Measurements from ENCODE around the gene LSM7.
A peak's percentile ranks its signal among the peaks of the same experiment; 100 is the strongest.

LSM7 gene

DNA sequence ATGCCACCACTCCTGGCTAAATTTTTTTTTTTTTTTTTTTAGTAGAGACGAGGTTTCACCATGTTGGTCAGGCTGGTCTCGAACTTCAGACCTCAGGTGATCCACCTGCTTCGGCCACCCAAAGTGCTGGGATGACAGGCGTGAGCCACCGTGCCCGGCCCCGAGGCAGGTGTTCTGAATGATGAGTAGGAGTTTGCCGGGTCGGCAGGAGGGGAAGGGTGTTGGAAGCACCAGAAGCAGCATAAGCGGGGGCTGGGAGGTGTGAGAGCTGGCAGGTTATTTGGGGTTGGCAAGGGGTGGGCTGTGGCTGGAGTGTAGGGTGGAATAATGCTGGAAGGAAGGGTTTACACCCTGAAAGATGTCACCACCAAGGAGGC, 1.9 kb upstream of the LSM7 start:
- Histone ChIP-seq H3K27ac (replicated peaks) (no peak overlapping the region), H3K27me3 (ENCODE audit: insufficient read depth, poor library complexity, severe bottlenecking) (no peaks in the 10 kb centered on the region), H3K4me3 (replicated peaks; ENCODE audit: insufficient read depth, low read length) (no peak overlapping the region)
- DNase-seq (ENCODE audit: low read depth in 1 of 2, low spot score in 1 of 2), result no peak
- TF ChIP-seq SPI1 (IDR thresholded peaks at IDR 0.05; ENCODE audit: borderline replicate concordance, low read depth) (no peak), POLR2AphosphoS5 (IDR thresholded peaks at IDR 0.05; ENCODE audit: low read depth) (no peak), GABPA (IDR thresholded peaks at IDR 0.05; ENCODE audit: low read depth) (no peak)
- TF ChIP-seq, protein P1, sequence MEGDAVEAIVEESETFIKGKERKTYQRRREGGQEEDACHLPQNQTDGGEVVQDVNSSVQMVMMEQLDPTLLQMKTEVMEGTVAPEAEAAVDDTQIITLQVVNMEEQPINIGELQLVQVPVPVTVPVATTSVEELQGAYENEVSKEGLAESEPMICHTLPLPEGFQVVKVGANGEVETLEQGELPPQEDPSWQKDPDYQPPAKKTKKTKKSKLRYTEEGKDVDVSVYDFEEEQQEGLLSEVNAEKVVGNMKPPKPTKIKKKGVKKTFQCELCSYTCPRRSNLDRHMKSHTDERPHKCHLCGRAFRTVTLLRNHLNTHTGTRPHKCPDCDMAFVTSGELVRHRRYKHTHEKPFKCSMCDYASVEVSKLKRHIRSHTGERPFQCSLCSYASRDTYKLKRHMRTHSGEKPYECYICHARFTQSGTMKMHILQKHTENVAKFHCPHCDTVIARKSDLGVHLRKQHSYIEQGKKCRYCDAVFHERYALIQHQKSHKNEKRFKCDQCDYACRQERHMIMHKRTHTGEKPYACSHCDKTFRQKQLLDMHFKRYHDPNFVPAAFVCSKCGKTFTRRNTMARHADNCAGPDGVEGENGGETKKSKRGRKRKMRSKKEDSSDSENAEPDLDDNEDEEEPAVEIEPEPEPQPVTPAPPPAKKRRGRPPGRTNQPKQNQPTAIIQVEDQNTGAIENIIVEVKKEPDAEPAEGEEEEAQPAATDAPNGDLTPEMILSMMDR (IDR thresholded peaks at IDR 0.05; ENCODE audit: insufficient read depth, low read length), result no peak
- TF ChIP-seq, protein P2, sequence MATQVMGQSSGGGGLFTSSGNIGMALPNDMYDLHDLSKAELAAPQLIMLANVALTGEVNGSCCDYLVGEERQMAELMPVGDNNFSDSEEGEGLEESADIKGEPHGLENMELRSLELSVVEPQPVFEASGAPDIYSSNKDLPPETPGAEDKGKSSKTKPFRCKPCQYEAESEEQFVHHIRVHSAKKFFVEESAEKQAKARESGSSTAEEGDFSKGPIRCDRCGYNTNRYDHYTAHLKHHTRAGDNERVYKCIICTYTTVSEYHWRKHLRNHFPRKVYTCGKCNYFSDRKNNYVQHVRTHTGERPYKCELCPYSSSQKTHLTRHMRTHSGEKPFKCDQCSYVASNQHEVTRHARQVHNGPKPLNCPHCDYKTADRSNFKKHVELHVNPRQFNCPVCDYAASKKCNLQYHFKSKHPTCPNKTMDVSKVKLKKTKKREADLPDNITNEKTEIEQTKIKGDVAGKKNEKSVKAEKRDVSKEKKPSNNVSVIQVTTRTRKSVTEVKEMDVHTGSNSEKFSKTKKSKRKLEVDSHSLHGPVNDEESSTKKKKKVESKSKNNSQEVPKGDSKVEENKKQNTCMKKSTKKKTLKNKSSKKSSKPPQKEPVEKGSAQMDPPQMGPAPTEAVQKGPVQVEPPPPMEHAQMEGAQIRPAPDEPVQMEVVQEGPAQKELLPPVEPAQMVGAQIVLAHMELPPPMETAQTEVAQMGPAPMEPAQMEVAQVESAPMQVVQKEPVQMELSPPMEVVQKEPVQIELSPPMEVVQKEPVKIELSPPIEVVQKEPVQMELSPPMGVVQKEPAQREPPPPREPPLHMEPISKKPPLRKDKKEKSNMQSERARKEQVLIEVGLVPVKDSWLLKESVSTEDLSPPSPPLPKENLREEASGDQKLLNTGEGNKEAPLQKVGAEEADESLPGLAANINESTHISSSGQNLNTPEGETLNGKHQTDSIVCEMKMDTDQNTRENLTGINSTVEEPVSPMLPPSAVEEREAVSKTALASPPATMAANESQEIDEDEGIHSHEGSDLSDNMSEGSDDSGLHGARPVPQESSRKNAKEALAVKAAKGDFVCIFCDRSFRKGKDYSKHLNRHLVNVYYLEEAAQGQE (IDR thresholded peaks at IDR 0.05; ENCODE audit: insufficient replicate concordance, low read depth), result no peak

DNA sequence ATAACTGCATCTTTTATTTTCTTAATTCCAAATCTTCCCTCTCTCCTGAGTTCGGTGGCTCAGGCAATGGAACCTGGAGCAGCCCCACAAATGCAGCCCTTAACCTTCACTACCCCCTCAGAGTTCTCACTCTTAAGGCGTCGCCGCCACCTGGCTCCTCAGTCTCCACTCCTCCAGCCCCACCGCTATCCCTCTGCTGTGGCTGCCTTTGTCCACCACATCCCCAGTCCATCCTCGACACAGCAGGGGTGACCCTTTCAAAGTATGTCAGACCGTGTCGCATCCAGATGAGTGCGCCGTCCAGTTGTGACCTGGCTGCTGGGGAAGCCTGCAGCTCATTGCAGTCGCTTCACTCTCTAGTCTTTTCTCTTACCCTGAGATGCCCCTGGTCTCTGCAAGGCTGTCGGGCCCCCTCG, 1.1 kb upstream of the LSM7 start:
- H3K27ac ChIP-seq (replicated peaks), result peak overlapping the region; percentile 75; the same call in 1 of the 2 replicates
- no peak for TF ChIP-seq POLR2AphosphoS5 (IDR thresholded peaks at IDR 0.05; ENCODE audit: low read depth)
- TF ChIP-seq, protein P1 (IDR thresholded peaks at IDR 0.05; ENCODE audit: insufficient read depth, low read length), result no peak
- no peak for TF ChIP-seq SPI1 (IDR thresholded peaks at IDR 0.05; ENCODE audit: borderline replicate concordance, low read depth)
- TF ChIP-seq, protein P2 (IDR thresholded peaks at IDR 0.05; ENCODE audit: insufficient replicate concordance, low read depth), result no peak
- TF ChIP-seq GABPA (IDR thresholded peaks at IDR 0.05; ENCODE audit: low read depth), result no peak
- no peak for DNase-seq (ENCODE audit: low read depth in 1 of 2, low spot score in 1 of 2)
- peak overlapping the region; percentile 88 for H3K4me3 ChIP-seq (replicated peaks; ENCODE audit: insufficient read depth, low read length)
- H3K27me3 ChIP-seq (ENCODE audit: insufficient read depth, poor library complexity, severe bottlenecking), result no peaks in the 10 kb centered on the region

DNA sequence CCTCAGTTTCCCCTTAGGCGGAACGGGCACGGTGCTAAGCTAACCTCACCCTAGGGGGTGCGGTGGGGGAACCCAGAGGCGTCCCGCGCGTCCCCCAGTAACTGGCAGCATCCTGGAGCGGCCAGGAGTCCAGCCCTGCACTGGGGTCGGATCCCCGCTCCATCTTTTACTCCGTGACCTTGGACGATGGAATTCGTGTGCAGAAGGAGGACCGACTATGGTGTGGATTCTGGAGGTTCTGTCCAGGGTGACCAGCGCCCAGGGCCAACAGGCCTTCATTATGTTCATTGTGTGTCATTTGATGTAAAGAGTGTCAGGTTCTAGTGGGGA, 728 bp upstream of the LSM7 start:
- Histone ChIP-seq H3K27ac (replicated peaks) (peak overlapping the region; percentile 75), H3K4me3 (replicated peaks; ENCODE audit: insufficient read depth, low read length) (peak overlapping the region; percentile 88), H3K27me3 (ENCODE audit: insufficient read depth, poor library complexity, severe bottlenecking) (no peaks in the 10 kb centered on the region)
- TF ChIP-seq, protein P1 (IDR thresholded peaks at IDR 0.05; ENCODE audit: insufficient read depth, low read length), result no peak
- TF ChIP-seq SPI1 (IDR thresholded peaks at IDR 0.05; ENCODE audit: borderline replicate concordance, low read depth) (no peak), POLR2AphosphoS5 (IDR thresholded peaks at IDR 0.05; ENCODE audit: low read depth) (no peak), GABPA (IDR thresholded peaks at IDR 0.05; ENCODE audit: low read depth) (no peak)
- TF ChIP-seq, protein P2 (IDR thresholded peaks at IDR 0.05; ENCODE audit: insufficient replicate concordance, low read depth), result no peak
- no peak for DNase-seq (ENCODE audit: low read depth in 1 of 2, low spot score in 1 of 2)

Data from HL-60 (cell line).